Loucy (cell line): ENCODE results near the gene PARP15.

ENCODE experiments used
- H2AFZ ChIP-seq: fragments of 200-600 bp; sonication (generic); 2 replicates; pipeline ENCODE4 v1.6.0; 2016; ENCODE audit warnings: antibody characterized with exemption, mild to moderate bottlenecking, low read length, moderate library complexity
- H3F3A ChIP-seq: fragments of 200-600 bp; 2 replicates; pipeline ENCODE4 v1.6.0; 2016; ENCODE audit warnings: antibody characterized with exemption, low read depth, mild to moderate bottlenecking
- H3K27me3 ChIP-seq: fragments of 200-600 bp; sonication (generic); 2 replicates; pipeline ENCODE4 v1.6.1; 2014; ENCODE audit warnings: low read length, mild to moderate bottlenecking; ENCODE audit not compliant: insufficient read depth, poor library complexity, severe bottlenecking
- H3K36me3 ChIP-seq: fragments of 200-600 bp; sonication (generic); 2 replicates; pipeline ENCODE4 v1.6.1; 2016; ENCODE audit warnings: low read length; ENCODE audit not compliant: insufficient read depth
- H3K4me1 ChIP-seq: fragments of 200-600 bp; sonication (generic); 2 replicates; pipeline ENCODE4 v1.5.1; 2014; ENCODE audit warnings: low read length, mild to moderate bottlenecking; ENCODE audit not compliant: insufficient read depth, poor library complexity, severe bottlenecking
- H3K4me2 ChIP-seq: fragments of 200-600 bp; sonication (generic); 2 replicates; pipeline ENCODE4 v1.6.0; 2014; ENCODE audit warnings: antibody characterized with exemption, low read length, low read depth, mild to moderate bottlenecking; ENCODE audit not compliant: poor library complexity, severe bottlenecking
- H3K4me3 ChIP-seq: fragments of 200-600 bp; sonication (generic); 2 replicates; pipeline ENCODE4 v1.5.1; 2014; ENCODE audit warnings: low read length, mild to moderate bottlenecking, mixed read lengths; ENCODE audit not compliant: poor library complexity, severe bottlenecking
- H3K79me2 ChIP-seq: fragments of 200-600 bp; sonication (generic); 2 replicates; pipeline ENCODE4 v1.6.1; 2014; ENCODE audit warnings: low read length; ENCODE audit not compliant: insufficient read depth
- H3K9ac ChIP-seq: fragments of 200-600 bp; sonication (generic); 2 replicates; pipeline ENCODE4 v1.6.0; 2014; ENCODE audit warnings: mild to moderate bottlenecking, low read depth, low read length, moderate library complexity; ENCODE audit not compliant: poor library complexity, severe bottlenecking
- H3K9me2 ChIP-seq: fragments of 200-600 bp; sonication (generic); replicated peaks from 2 replicates; pipeline ENCODE4 v1.6.1; 2016; ENCODE audit warnings: low read depth, low read length, mixed read lengths
- H3K9me3 ChIP-seq: fragments of 200-600 bp; sonication (generic); 2 replicates; pipeline ENCODE4 v1.6.1; 2014; ENCODE audit warnings: mild to moderate bottlenecking, antibody characterized with exemption, low read length, low read depth; ENCODE audit not compliant: insufficient read depth
- H4K20me1 ChIP-seq: fragments of 200-600 bp; sonication (generic); 2 replicates; pipeline ENCODE4 v1.6.0; 2014; ENCODE audit warnings: antibody characterized with exemption, low read length, mild to moderate bottlenecking; ENCODE audit not compliant: insufficient read depth, poor library complexity, severe bottlenecking
- EZH2phosphoT487 ChIP-seq: fragments of 200-600 bp; IDR thresholded peaks from 2 replicates; pipeline ENCODE4 v1.6.1; 2018; ENCODE audit warnings: antibody characterized with exemption, mild to moderate bottlenecking, moderate library complexity, borderline replicate concordance
- TF ChIP-seq, protein P1 (sequence below): fragments of 200-600 bp; sonication (generic); conservative IDR thresholded peaks from 2 replicates; pipeline ENCODE4 v1.5.1; 2014; ENCODE audit warnings: mild to moderate bottlenecking, antibody characterized with exemption, low read length

Gene PARP15

DNA sequence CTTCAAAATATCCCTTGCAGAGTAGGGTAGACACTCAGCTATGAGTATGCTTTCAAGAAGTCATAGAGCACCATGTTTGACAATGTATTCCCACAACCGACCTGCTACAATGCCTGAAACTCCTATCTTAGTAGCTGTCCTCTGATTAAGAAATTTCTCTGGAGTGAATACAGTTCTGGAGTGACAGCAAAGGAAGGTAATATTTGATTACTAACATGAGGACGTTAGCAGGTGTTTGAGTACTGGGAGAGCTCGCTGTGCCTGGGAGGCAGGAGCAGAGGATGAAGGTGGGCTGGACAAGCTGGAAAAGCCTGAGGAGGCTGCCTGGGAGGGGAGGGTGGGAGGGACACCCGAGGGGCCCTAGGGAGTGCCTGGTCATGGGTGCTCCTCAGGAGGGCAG lies 42.9 kb downstream of the PARP15 start:
- no peak for TF ChIP-seq EZH2phosphoT487
- TF ChIP-seq, protein P1, sequence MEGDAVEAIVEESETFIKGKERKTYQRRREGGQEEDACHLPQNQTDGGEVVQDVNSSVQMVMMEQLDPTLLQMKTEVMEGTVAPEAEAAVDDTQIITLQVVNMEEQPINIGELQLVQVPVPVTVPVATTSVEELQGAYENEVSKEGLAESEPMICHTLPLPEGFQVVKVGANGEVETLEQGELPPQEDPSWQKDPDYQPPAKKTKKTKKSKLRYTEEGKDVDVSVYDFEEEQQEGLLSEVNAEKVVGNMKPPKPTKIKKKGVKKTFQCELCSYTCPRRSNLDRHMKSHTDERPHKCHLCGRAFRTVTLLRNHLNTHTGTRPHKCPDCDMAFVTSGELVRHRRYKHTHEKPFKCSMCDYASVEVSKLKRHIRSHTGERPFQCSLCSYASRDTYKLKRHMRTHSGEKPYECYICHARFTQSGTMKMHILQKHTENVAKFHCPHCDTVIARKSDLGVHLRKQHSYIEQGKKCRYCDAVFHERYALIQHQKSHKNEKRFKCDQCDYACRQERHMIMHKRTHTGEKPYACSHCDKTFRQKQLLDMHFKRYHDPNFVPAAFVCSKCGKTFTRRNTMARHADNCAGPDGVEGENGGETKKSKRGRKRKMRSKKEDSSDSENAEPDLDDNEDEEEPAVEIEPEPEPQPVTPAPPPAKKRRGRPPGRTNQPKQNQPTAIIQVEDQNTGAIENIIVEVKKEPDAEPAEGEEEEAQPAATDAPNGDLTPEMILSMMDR: no peak
- H3K4me3 ChIP-seq: no peak overlapping the region
- no peaks in the 10 kb centered on the region for H3F3A ChIP-seq
- H3K36me3 ChIP-seq: no peaks in the 10 kb centered on the region
- H3K4me2 ChIP-seq: no peak overlapping the region
- H3K9me3 ChIP-seq: no peaks in the 10 kb centered on the region
- no peaks in the 10 kb centered on the region for H3K27me3 ChIP-seq
- no peaks in the 10 kb centered on the region for H3K9me2 ChIP-seq
- no peaks in the 10 kb centered on the region for H3K79me2 ChIP-seq
- H2AFZ ChIP-seq: no peak overlapping the region
- no peaks in the 10 kb centered on the region for H4K20me1 ChIP-seq
- H3K9ac ChIP-seq: no peak overlapping the region
- peaks cover 5% of the 10 kb centered on the region for H3K4me1 ChIP-seq

GRCh38 chr3:122621112-122621511 lies 43.7 kb downstream of the PARP15 start:
- Histone ChIP-seq H3K4me2 (no peak overlapping the region), H3K27me3 (no peaks in the 10 kb centered on the region), H3K4me3 (no peak overlapping the region), H3K4me1 (no peaks in the 10 kb centered on the region), H3K36me3 (no peaks in the 10 kb centered on the region), H3K9me3 (no peaks in the 10 kb centered on the region), H3K9ac (no peak overlapping the region), H3K9me2 (no peaks in the 10 kb centered on the region), H3F3A (no peaks in the 10 kb centered on the region), H2AFZ (no peak overlapping the region), H4K20me1 (no peaks in the 10 kb centered on the region), H3K79me2 (no peaks in the 10 kb centered on the region)
- TF ChIP-seq EZH2phosphoT487: no peak
- TF ChIP-seq, protein P1: no peak

DNA sequence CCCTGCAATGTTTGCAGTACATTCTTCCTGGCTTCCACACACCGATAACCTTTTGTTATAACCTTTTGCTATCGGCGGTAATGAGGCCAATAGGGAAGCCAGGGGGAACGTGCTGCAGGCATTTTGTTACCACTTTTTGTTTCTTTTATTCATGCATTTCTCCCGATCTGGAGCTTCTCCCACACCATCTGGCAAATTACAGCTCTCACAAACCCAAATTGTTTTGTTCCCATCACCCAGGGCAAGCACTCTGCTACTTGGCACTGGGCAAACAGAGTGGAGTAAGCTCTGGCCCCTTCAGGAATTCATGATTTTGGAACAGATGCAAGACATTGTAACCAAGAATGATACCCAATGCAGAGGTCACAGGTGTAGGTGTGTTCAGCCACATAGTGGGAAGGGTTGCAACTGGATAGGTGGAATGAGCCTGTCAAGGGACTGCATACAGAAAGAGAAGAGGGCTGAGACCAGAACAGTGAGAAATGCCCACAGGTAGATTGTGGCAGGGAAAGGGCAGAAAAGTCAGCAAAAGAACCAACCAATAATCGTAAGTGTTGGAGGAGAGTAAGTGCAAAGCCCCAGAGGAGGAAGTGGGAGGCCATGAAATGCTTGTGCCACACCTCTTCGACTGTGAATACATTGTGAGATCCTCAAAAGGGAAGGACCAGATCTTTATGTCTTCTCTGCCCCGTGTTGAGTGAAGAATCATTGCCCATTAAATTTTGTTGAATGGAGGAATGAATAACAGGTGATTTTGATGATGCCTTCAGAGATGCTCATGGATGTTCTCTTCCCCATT lies 45.8 kb downstream of the PARP15 start:
- Histone ChIP-seq H3K9me2 (no peaks in the 10 kb centered on the region), H3K9me3 (no peaks in the 10 kb centered on the region), H3K36me3 (no peaks in the 10 kb centered on the region), H3K4me3 (no peak overlapping the region), H3F3A (no peaks in the 10 kb centered on the region), H3K27me3 (no peaks in the 10 kb centered on the region), H2AFZ (no peak overlapping the region), H3K9ac (no peak overlapping the region), H3K4me1 (no peaks in the 10 kb centered on the region), H3K79me2 (no peaks in the 10 kb centered on the region), H4K20me1 (no peaks in the 10 kb centered on the region), H3K4me2 (no peak overlapping the region)
- no peak for TF ChIP-seq EZH2phosphoT487
- TF ChIP-seq, protein P1: no peak
